H9 (cell line): Measurements from ENCODE around the gene CYB5B. TPM values are rescaled to one million over a fixed set of nuclear protein-coding genes. Genes with fewer than 3 reads are reported as not detected.

Source experiments
- DNase-seq: peaks from one replicate; pipeline ENCODE4 v3.0.0-alpha.2; 2017
- H2AFZ ChIP-seq: one replicate; pipeline ENCODE4 v1.6.1; 2013; ENCODE audit warnings: mild to moderate bottlenecking, low read length, control low read depth, moderate library complexity
- H2AK5ac ChIP-seq: 2 replicates; pipeline ENCODE4 v1.6.1; 2013; ENCODE audit warnings: low read length, control low read depth, mixed read lengths; ENCODE audit not compliant: insufficient read length
- H2BK120ac ChIP-seq: one replicate; pipeline ENCODE4 v1.6.1; 2013; ENCODE audit warnings: low read depth, mild to moderate bottlenecking, low read length, control low read depth, inconsistent platforms; ENCODE audit not compliant: poor library complexity, severe bottlenecking
- H2BK12ac ChIP-seq: 2 replicates; pipeline ENCODE4 v1.6.1; 2013; ENCODE audit warnings: low read length, control low read depth, mixed read lengths, low read depth; ENCODE audit not compliant: insufficient read length
- H2BK15ac ChIP-seq: 2 replicates; pipeline ENCODE4 v1.6.1; 2013; ENCODE audit warnings: low read depth, low read length, control low read depth
- H2BK20ac ChIP-seq: one replicate; pipeline ENCODE4 v1.6.1; 2013; ENCODE audit warnings: low read depth, mild to moderate bottlenecking, low read length, control low read depth, inconsistent platforms; ENCODE audit not compliant: poor library complexity, severe bottlenecking
- H2BK5ac ChIP-seq: 2 replicates; pipeline ENCODE4 v1.6.1; 2013; ENCODE audit warnings: low read length, control low read depth, mixed read lengths; ENCODE audit not compliant: insufficient read length
- H3K14ac ChIP-seq: 2 replicates; pipeline ENCODE4 v1.6.1; 2013; ENCODE audit warnings: low read length, control low read depth; ENCODE audit not compliant: insufficient read depth
- H3K18ac ChIP-seq: 2 replicates; pipeline ENCODE4 v1.6.1; 2013; ENCODE audit warnings: low read depth, mild to moderate bottlenecking, mixed read lengths, low read length, control low read depth; ENCODE audit not compliant: insufficient read length
- H3K23ac ChIP-seq: 2 replicates; pipeline ENCODE4 v1.6.1; 2013; ENCODE audit warnings: low read length, control low read depth, mixed read lengths, low read depth; ENCODE audit not compliant: insufficient read length
- H3K23me2 ChIP-seq: 2 replicates; pipeline ENCODE4 v1.6.1; 2013; ENCODE audit warnings: low read depth, mild to moderate bottlenecking, mixed read lengths, low read length, control low read depth; ENCODE audit not compliant: insufficient read length, poor library complexity, severe bottlenecking
- H3K27ac ChIP-seq: 2 replicates; pipeline ENCODE4 v1.5.1; 2013; ENCODE audit warnings: low read length, control low read depth, mixed read lengths, low read depth; ENCODE audit not compliant: insufficient read length
- H3K27me3 ChIP-seq: 2 replicates; pipeline ENCODE4 v1.6.1; 2013; ENCODE audit warnings: low read length, control low read depth, inconsistent platforms; ENCODE audit not compliant: insufficient read depth
- H3K4ac ChIP-seq: 2 replicates; pipeline ENCODE4 v1.6.1; 2013; ENCODE audit warnings: low read depth, mild to moderate bottlenecking, control low read depth, inconsistent platforms, low read length, moderate library complexity
- H3K4me1 ChIP-seq: 2 replicates; pipeline ENCODE4 v1.6.1; 2013; ENCODE audit warnings: low read length, control low read depth, inconsistent platforms; ENCODE audit not compliant: insufficient read depth
- H3K4me2 ChIP-seq: 2 replicates; pipeline ENCODE4 v1.6.1; 2013; ENCODE audit warnings: low read length, control low read depth, mixed read lengths; ENCODE audit not compliant: insufficient read length, insufficient read depth
- H3K56ac ChIP-seq: 2 replicates; pipeline ENCODE4 v1.6.1; 2013; ENCODE audit warnings: low read depth, mild to moderate bottlenecking, mixed read lengths, low read length, control low read depth; ENCODE audit not compliant: insufficient read length
- H3K79me1 ChIP-seq: 2 replicates; pipeline ENCODE4 v1.6.1; 2013; ENCODE audit warnings: low read depth, mild to moderate bottlenecking, moderate library complexity, low read length, control low read depth, inconsistent platforms; ENCODE audit not compliant: insufficient read depth, poor library complexity, severe bottlenecking
- H3K79me2 ChIP-seq: 2 replicates; pipeline ENCODE4 v1.6.1; 2013; ENCODE audit warnings: low read length, control low read depth, inconsistent platforms; ENCODE audit not compliant: insufficient read depth
- H3K9ac ChIP-seq: 2 replicates; pipeline ENCODE4 v1.6.1; 2013; ENCODE audit warnings: low read length, control low read depth, mixed read lengths; ENCODE audit not compliant: insufficient read length; ENCODE audit errors: extremely low read depth
- H3K9me3 ChIP-seq: one replicate; pipeline ENCODE4 v1.6.1; 2013; ENCODE audit warnings: low read depth, low read length, inconsistent platforms; ENCODE audit not compliant: control insufficient read depth
- H3T11ph ChIP-seq: one replicate; pipeline ENCODE4 v1.6.1; 2013; ENCODE audit warnings: mild to moderate bottlenecking, low read length, control low read depth, inconsistent platforms
- H4K20me1 ChIP-seq: one replicate; pipeline ENCODE4 v1.6.1; 2013; ENCODE audit not compliant: control insufficient read depth, insufficient read length, insufficient read depth
- H4K5ac ChIP-seq: 2 replicates; pipeline ENCODE4 v1.6.1; 2013; ENCODE audit warnings: low read depth, mild to moderate bottlenecking, mixed read lengths, low read length, control low read depth; ENCODE audit not compliant: insufficient read length
- H4K8ac ChIP-seq: replicated peaks from 2 replicates; pipeline ENCODE4 v1.6.1; 2013; ENCODE audit warnings: low read length, control low read depth, mixed read lengths, low read depth; ENCODE audit not compliant: insufficient read length
- H4K91ac ChIP-seq: 2 replicates; pipeline ENCODE4 v1.6.1; 2013; ENCODE audit warnings: low read depth, mild to moderate bottlenecking, moderate library complexity, mixed read lengths, low read length, control low read depth; ENCODE audit not compliant: insufficient read length
- H3K27ac Mint-ChIP-seq, 3 experiments: 2 replicates in 2 of 3; 3 replicates in 1 of 3; pipeline ENCODE4 v1.8.0; 2020 to 2021; ENCODE audit warnings: mixed read lengths in 3 of 3, mild to moderate bottlenecking in 1 of 3, moderate library complexity in 1 of 3
- H3K27me3 Mint-ChIP-seq: 2 replicates; pipeline ENCODE4 v1.8.0; 2021; ENCODE audit warnings: low read depth, mild to moderate bottlenecking, moderate library complexity, mixed read lengths
- H3K36me3 Mint-ChIP-seq, 3 experiments: 2 replicates in 2 of 3; 3 replicates in 1 of 3; pipeline ENCODE4 v1.8.0; 2020 to 2021; ENCODE audit warnings: low read depth in 3 of 3, mixed read lengths in 3 of 3; ENCODE audit not compliant: insufficient read depth in 1 of 3
- H3K4me1 Mint-ChIP-seq, 2 experiments: 2 replicates each; pipeline ENCODE4 v1.8.0; 2020; ENCODE audit warnings: mixed read lengths in 2 of 2
- H3K4me3 Mint-ChIP-seq, 2 experiments: 2 replicates in 1 of 2; 3 replicates in 1 of 2; pipeline ENCODE4 v1.8.0; 2020 to 2021; ENCODE audit warnings: mild to moderate bottlenecking in 2 of 2, mixed read lengths in 2 of 2, moderate library complexity in 1 of 2
- H3K9me3 Mint-ChIP-seq, 2 experiments: 2 replicates in 1 of 2; 3 replicates in 1 of 2; pipeline ENCODE4 v1.8.0; 2020; ENCODE audit warnings: mild to moderate bottlenecking in 2 of 2, mixed read lengths in 2 of 2, moderate library complexity in 1 of 2
- CTCF ChIP-seq: fragments of 200-600 bp; sonication (generic); conservative IDR thresholded peaks from 3 replicates; pipeline ENCODE4 v1.8.0; 2021; ENCODE audit warnings: antibody characterized with exemption, mild to moderate bottlenecking
- WGBS: extraction: QIAGEN DNeasy Blood & Tissue Kit; methylation state at CpG from one replicate; pipeline ENCODE4 v1.1.7; 2013; ENCODE audit warnings: missing lambda C conversion rate, low lambda C conversion rate, mixed read lengths; ENCODE audit not compliant: insufficient read length; ENCODE audit errors: extremely low coverage; 5-methylcytosine and 5-hydroxymethylcytosine counted together
- total RNA-seq: library from RNA; stranded (reverse); gene quantifications from 2 replicates; pipeline ENCODE4 v1.2.1, GENCODE V29; 2021

CYB5B gene
- total RNA-seq, 1 experiment from 2014 or later, result 126 TPM

GRCh38 chr16:69382421-69382820 lies 42.0 kb upstream of the CYB5B start:
- Histone ChIP-seq H3K9me3 (no peaks in the 10 kb centered on the region), H3K4me1 (no peaks in the 10 kb centered on the region), H3K79me2 (peaks cover 5% of the 10 kb centered on the region; the same call in 1 of the 2 replicates), H3K4me2 (no peak overlapping the region), H3K23ac (no peak overlapping the region), H2AFZ (no peak overlapping the region), H3T11ph (no peak overlapping the region), H4K8ac (no peak overlapping the region), H2BK20ac (no peak overlapping the region), H3K4ac (no peak overlapping the region), H4K5ac (no peak overlapping the region), H2BK12ac (no peak overlapping the region), H3K27me3 (no peaks in the 10 kb centered on the region), H2BK15ac (no peak overlapping the region), H3K56ac (no peak overlapping the region), H3K23me2 (peaks cover 2% of the 10 kb centered on the region), H3K79me1 (peaks cover 8% of the 10 kb centered on the region), H3K9ac (no peak overlapping the region), H4K91ac (no peak overlapping the region), H3K14ac (no peak overlapping the region), H4K20me1 (no peaks in the 10 kb centered on the region), H2BK120ac (no peak overlapping the region), H2AK5ac (no peak overlapping the region), H2BK5ac (no peak overlapping the region), H3K27ac (no peak overlapping the region), H3K18ac (no peak overlapping the region)
- H3K36me3 Mint-ChIP-seq, result peaks cover 39 to 64% (median 61%) of the 10 kb centered on the region in 3 experiments
- H3K9me3 Mint-ChIP-seq, result no peaks in the 10 kb centered on the region
- peaks cover 4 to 8% of the 10 kb centered on the region in 2 experiments; a peak in 3 of 4 replicates for H3K4me1 Mint-ChIP-seq
- no peak overlapping the region for H3K27ac Mint-ChIP-seq
- DNase-seq, result no peak
- TF ChIP-seq CTCF, result no peak
- H3K27me3 Mint-ChIP-seq, result no peaks in the 10 kb centered on the region
- no CpG with 5 or more reads among the region's 2 CpGs for WGBS
- H3K4me3 Mint-ChIP-seq, result no peak overlapping the region; a peak in 1 of 5 replicates
